Nephron (organoid): ENCODE results near the gene CAMTA1.

Source experiments
- H3K27ac Mint-ChIP-seq, 3 experiments: 2 replicates each; pipeline ENCODE4 v1.8.0; 2020; ENCODE audit warnings: mixed read lengths in 3 of 3, mild to moderate bottlenecking in 2 of 3, moderate library complexity in 1 of 3
- H3K27me3 Mint-ChIP-seq: 2 replicates; pipeline ENCODE4 v1.8.0; 2021; ENCODE audit warnings: low read depth, mild to moderate bottlenecking, moderate library complexity, mixed read lengths
- H3K36me3 Mint-ChIP-seq: 2 replicates; pipeline ENCODE4 v1.8.0; 2020; ENCODE audit warnings: low read depth, mixed read lengths
- H3K4me1 Mint-ChIP-seq: 2 replicates; pipeline ENCODE4 v1.8.0; 2020; ENCODE audit warnings: mixed read lengths
- H3K4me3 Mint-ChIP-seq, 3 experiments: 2 replicates each; pipeline ENCODE4 v1.8.0; 2020; ENCODE audit warnings: mild to moderate bottlenecking in 3 of 3, mixed read lengths in 3 of 3, moderate library complexity in 2 of 3
- H3K9me3 Mint-ChIP-seq: 2 replicates; pipeline ENCODE4 v1.8.0; 2020; ENCODE audit warnings: mixed read lengths
- TF ChIP-seq, protein P1 (sequence below), 3 experiments: fragments of 200-600 bp; sonication (generic); IDR thresholded peaks; one replicate each; pipeline ENCODE4 v1.5.0; 2021; ENCODE audit warnings: antibody characterized with exemption in 3 of 3; ENCODE audit not compliant: unreplicated experiment in 3 of 3

Gene CAMTA1

DNA sequence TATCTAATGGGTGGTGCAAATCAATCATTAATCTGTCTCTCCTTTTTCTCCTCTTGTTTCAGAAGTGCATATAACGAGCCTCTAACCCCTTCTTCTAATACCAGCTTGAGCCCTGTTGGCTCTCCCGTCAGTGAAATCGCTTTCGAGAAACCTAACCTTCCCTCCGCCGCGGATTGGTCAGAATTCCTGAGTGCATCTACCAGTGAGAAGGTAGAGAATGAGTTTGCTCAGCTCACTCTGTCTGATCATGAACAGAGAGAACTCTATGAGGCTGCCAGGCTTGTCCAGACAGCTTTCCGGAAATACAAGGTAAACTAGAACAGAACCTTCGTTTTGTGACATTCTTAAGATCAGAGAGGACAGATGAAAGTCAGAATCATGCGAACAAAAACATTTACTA is 960.5 kb downstream of the CAMTA1 start:
- Mint-ChIP-seq H3K36me3 (no peaks in the 10 kb centered on the region), H3K4me1 (no peaks in the 10 kb centered on the region), H3K9me3 (no peaks in the 10 kb centered on the region), H3K27me3 (no peaks in the 10 kb centered on the region), H3K4me3 (no peak overlapping the region), H3K27ac (no peak overlapping the region)
- TF ChIP-seq, protein P1, sequence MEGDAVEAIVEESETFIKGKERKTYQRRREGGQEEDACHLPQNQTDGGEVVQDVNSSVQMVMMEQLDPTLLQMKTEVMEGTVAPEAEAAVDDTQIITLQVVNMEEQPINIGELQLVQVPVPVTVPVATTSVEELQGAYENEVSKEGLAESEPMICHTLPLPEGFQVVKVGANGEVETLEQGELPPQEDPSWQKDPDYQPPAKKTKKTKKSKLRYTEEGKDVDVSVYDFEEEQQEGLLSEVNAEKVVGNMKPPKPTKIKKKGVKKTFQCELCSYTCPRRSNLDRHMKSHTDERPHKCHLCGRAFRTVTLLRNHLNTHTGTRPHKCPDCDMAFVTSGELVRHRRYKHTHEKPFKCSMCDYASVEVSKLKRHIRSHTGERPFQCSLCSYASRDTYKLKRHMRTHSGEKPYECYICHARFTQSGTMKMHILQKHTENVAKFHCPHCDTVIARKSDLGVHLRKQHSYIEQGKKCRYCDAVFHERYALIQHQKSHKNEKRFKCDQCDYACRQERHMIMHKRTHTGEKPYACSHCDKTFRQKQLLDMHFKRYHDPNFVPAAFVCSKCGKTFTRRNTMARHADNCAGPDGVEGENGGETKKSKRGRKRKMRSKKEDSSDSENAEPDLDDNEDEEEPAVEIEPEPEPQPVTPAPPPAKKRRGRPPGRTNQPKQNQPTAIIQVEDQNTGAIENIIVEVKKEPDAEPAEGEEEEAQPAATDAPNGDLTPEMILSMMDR (IDR thresholded peaks at IDR 0.05; ENCODE audit: unreplicated experiment in 3 of 3) = no peak

DNA sequence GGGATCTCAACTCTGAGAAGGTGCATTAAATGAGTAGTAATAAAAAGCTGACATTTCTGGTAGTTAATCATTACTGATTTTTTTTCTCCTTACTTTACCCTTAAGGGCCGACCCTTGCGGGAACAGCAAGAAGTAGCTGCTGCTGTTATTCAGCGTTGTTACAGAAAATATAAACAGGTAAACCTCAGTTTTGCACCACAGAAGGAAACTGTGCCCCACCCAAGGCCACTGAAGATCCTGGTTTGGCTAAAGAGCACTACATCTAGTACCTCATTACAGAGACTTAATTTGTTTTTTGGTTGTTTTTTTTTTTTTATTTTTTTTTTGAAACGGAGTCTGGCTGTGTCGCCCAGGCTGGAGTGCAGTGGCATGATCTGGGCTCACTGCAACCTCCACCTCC is 962.4 kb downstream of the CAMTA1 start:
- H3K4me1 Mint-ChIP-seq = peaks cover 5% of the 10 kb centered on the region
- TF ChIP-seq, protein P1 (IDR thresholded peaks at IDR 0.05; ENCODE audit: unreplicated experiment in 3 of 3) = no peak
- H3K27ac Mint-ChIP-seq = no peak overlapping the region
- no peak overlapping the region for H3K4me3 Mint-ChIP-seq
- no peaks in the 10 kb centered on the region for H3K36me3 Mint-ChIP-seq
- no peaks in the 10 kb centered on the region for H3K9me3 Mint-ChIP-seq
- H3K27me3 Mint-ChIP-seq = peaks cover 4% of the 10 kb centered on the region

DNA sequence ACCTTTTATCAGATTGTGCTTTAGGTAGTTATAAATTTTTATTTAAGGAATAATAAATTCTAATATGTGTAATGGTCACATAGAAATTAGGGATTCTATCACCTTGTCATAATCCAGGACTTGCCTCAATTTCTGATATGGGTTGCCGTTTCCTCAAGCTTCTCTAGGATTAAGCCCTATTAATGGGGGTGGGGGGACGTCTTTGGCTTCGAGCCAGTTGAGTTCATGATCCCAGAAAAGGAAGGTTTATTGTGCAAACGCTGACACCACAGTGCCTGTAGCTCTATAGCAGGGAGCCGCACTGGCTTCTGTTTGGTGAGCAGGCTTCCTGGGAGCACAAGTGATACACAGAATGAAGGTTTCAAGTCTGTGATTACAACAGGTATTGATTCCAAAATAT is 963.9 kb downstream of the CAMTA1 start:
- Mint-ChIP-seq H3K36me3 (no peaks in the 10 kb centered on the region), H3K4me3 (no peak overlapping the region)
- TF ChIP-seq, protein P1 (IDR thresholded peaks at IDR 0.05; ENCODE audit: unreplicated experiment in 3 of 3) = no peak

DNA sequence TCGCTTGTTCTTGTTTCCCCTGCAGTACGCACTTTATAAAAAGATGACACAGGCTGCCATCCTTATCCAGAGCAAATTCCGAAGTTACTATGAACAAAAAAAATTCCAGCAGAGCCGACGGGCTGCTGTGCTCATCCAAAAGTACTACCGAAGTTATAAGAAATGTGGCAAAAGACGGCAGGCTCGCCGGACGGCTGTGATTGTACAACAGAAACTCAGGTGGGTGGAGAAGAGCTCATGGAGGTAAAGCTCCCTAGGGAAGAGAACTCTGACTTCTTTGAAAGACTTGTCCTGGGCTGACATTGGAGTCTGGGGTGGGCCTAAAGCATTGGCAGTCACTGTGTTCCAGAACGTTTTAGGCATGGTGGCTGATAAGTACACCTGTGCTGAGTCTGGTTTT is 965.9 kb downstream of the CAMTA1 start:
- peaks cover 9% of the 10 kb centered on the region for H3K4me1 Mint-ChIP-seq
- no peak overlapping the region for H3K4me3 Mint-ChIP-seq
- H3K36me3 Mint-ChIP-seq = no peaks in the 10 kb centered on the region
- H3K9me3 Mint-ChIP-seq = no peaks in the 10 kb centered on the region
- TF ChIP-seq, protein P1 (IDR thresholded peaks at IDR 0.05; ENCODE audit: unreplicated experiment in 3 of 3) = no peak
- no peak overlapping the region for H3K27ac Mint-ChIP-seq
- H3K27me3 Mint-ChIP-seq = peaks cover 8% of the 10 kb centered on the region

More for the DNA sequence above, 963.9 kb downstream of the CAMTA1 start:
- Mint-ChIP-seq H3K27me3 (peaks cover 6% of the 10 kb centered on the region), H3K4me1 (peaks cover 9% of the 10 kb centered on the region), H3K9me3 (no peaks in the 10 kb centered on the region), H3K27ac (no peak overlapping the region)

DNA sequence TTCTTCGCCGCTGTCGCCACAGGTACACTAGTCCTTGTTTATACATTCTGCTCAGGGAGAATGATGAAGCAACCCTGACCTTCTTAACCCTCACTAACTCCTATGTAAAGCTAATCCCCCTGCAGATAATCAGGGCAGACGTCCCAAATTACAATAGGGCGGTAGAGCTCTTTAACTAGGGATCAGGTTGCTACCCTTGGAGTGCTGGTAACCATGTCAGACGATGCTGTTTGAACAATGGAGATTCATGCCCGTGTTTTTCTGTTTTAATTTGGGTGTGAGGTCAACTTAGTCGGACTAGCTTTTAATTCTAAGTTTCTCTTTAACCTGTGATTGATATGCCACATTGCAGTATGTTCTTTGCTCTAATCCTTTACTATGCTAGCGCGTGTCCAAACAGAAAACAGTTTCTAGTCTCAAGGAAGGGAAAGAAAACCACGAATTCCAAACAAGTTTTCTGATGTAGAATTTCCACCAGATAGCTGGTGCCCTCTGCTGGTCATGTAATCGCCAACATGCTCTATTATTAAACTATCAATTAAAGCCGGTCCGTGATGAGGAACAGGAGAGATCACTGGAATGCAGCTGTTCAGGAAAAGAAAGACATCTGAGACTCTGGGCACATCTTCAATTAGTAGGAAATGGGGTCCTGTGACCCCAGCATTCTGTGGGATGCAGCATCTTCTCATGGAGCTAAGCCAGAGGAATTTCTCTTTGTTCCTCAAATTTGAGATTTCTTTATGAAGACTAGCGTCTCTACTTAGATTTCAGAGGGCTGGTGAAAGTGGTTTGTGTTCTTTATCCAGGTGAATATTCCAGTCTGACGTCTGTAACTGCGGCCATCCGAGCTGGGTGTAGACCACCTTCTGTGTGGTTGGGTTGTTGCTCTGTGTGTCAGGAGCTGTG is 967.5 kb downstream of the CAMTA1 start:
- Mint-ChIP-seq H3K9me3 (no peaks in the 10 kb centered on the region), H3K4me3 (peak overlapping the region; percentile 64 to 67 (median 66))
- TF ChIP-seq, protein P1 (IDR thresholded peaks at IDR 0.05; ENCODE audit: unreplicated experiment in 3 of 3) = peak; percentile 75 to 86 (median 79)

DNA sequence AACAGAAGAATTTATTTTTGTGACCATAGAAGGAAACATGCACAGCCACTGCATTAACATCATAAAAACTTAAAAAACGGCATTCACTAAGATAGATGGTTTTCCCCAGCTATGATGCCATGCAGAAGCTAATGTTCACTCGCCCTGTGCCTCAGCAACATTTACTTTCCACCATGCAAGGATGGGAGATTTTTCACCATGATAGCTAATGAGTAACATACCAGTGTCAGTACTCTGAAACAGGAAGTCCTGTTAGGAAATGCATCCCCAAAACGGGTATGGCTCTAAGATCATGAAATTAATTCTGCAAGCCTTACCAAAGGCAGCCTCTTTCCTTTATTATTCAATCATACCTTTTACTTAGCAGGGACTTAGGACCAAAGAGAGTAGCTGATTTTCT is 968.4 kb downstream of the CAMTA1 start:
- Mint-ChIP-seq H3K9me3 (no peaks in the 10 kb centered on the region), H3K27ac (no peak overlapping the region), H3K27me3 (peaks cover 8% of the 10 kb centered on the region), H3K36me3 (no peaks in the 10 kb centered on the region), H3K4me3 (no peak overlapping the region), H3K4me1 (peaks cover 9% of the 10 kb centered on the region)
- TF ChIP-seq, protein P1 (IDR thresholded peaks at IDR 0.05; ENCODE audit: unreplicated experiment in 3 of 3) = no peak

More for the DNA sequence above, 967.5 kb downstream of the CAMTA1 start:
- H3K27ac Mint-ChIP-seq = peak overlapping the region; percentile 6 to 56 (median 14)
- H3K36me3 Mint-ChIP-seq = no peaks in the 10 kb centered on the region
- H3K4me1 Mint-ChIP-seq = peaks cover 9% of the 10 kb centered on the region
- peaks cover 8% of the 10 kb centered on the region for H3K27me3 Mint-ChIP-seq
